Prostate gland (tissue), 1 donor: ENCODE data around the gene PACSIN3.

Source experiments
- POLR2A ChIP-seq: fragments of 450-650 bp; IDR thresholded peaks from one replicate; pipeline ENCODE4 v1.6.1; 2016; ENCODE audit warnings: antibody characterized with exemption, mild to moderate bottlenecking
- POLR2AphosphoS5 ChIP-seq: sonication (generic); formaldehyde crosslinking; IDR thresholded peaks from one replicate; pipeline ENCODE4 v1.6.1; 2017; ENCODE audit warnings: antibody characterized with exemption

DNA sequence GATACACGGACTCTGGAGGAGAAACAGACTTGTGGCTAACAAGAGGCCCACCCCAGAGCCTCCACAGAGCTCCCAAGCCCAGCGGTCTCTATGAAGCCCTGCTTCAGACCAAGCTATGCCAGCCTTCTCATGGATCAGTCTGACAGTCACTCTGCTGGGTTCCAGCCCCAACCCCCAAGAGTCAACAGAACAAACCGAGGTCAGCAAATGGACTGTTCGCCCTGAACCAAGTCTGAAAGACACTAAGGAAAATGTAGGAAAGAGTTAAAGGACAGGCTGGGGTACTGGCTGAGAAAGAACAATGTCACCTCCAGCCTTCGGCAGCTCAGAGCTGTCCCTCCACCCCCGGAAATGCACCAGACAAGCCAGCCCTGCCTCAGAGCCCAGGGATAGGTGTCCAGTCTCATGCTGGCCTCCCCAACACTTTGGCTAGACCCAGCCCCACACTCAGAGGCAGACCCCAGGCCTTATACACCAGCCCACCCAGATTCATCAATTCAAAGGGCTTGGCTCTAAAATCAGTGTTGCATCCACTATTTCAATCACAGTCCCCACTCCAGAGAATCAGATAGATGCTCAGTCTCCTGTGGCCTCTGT, 13.4 kb downstream of the PACSIN3 start:
- no peak for TF ChIP-seq POLR2AphosphoS5
- TF ChIP-seq POLR2A: no peak
